CD4-positive, CD25-positive, alpha-beta regulatory T cell (primary cell): Measurements from ENCODE around the gene DHX16. TPM values are rescaled to one million over a fixed set of nuclear protein-coding genes. Genes with fewer than 3 reads are reported as not detected.
"Not testable (repeated sequence)": the region's sequence is repeated elsewhere in the genome, so short reads cannot be mapped to it uniquely, and the experiment has no call there.

Source experiments
- ATAC-seq, 2 donors: fragments of 150-1000 bp; cut with Tn5 transposase; one replicate each; pipeline ENCODE4 v1.10.0; 2021; ENCODE audit warnings: low read depth in 2 of 2, moderate number of reproducible peaks in 2 of 2, moderate library complexity in 1 of 2
- DNase-seq, 3 donors: peaks; one replicate each; pipeline versions ENCODE4 v3.0.0 to v3.0.0-alpha.2; 2012 to 2022; ENCODE audit warnings: mixed read lengths in 1 of 3
- H3K27ac ChIP-seq: one replicate; pipeline ENCODE4 v1.7.0; 2013; ENCODE audit warnings: mild to moderate bottlenecking, low read length; ENCODE audit not compliant: insufficient read depth, poor library complexity, severe bottlenecking
- H3K27me3 ChIP-seq: one replicate; pipeline ENCODE4 v1.7.0; 2013; ENCODE audit warnings: low read length; ENCODE audit not compliant: control insufficient read depth, insufficient read depth
- H3K36me3 ChIP-seq: one replicate; pipeline ENCODE4 v1.7.0; 2013; ENCODE audit warnings: mild to moderate bottlenecking, low read length, moderate library complexity; ENCODE audit not compliant: control insufficient read depth, insufficient read depth
- H3K4me1 ChIP-seq: 2 replicates; pipeline ENCODE4 v1.7.0; 2013; ENCODE audit warnings: mild to moderate bottlenecking, low read length; ENCODE audit not compliant: insufficient read depth, control insufficient read depth, poor library complexity, severe bottlenecking
- H3K4me3 ChIP-seq: one replicate; pipeline ENCODE4 v1.7.0; 2013; ENCODE audit warnings: low read depth, mild to moderate bottlenecking, low read length, moderate library complexity
- H3K9me3 ChIP-seq, 2 experiments: 1 replicate in 1 of 2; 2 replicates in 1 of 2; pipeline ENCODE4 v1.7.0; 2013; ENCODE audit warnings: low read length in 2 of 2, mild to moderate bottlenecking in 1 of 2, moderate library complexity in 1 of 2; ENCODE audit not compliant: control insufficient read depth in 2 of 2
- H3K27ac Mint-ChIP-seq, 3 donors: one replicate each; pipeline ENCODE4 v1.8.0; 2020 to 2022; ENCODE audit warnings: mild to moderate bottlenecking in 3 of 3, mixed read lengths in 3 of 3, moderate library complexity in 2 of 3
- H3K27me3 Mint-ChIP-seq: one replicate; pipeline ENCODE4 v1.8.0; 2022; ENCODE audit warnings: mild to moderate bottlenecking, mixed read lengths
- H3K36me3 Mint-ChIP-seq: one replicate; pipeline ENCODE4 v1.8.0; 2020; ENCODE audit warnings: mixed read lengths
- H3K4me1 Mint-ChIP-seq, 4 donors: one replicate each; pipeline ENCODE4 v1.8.0; 2020 to 2022; ENCODE audit warnings: mixed read lengths in 4 of 4, mild to moderate bottlenecking in 1 of 4
- H3K4me3 Mint-ChIP-seq, 4 donors: one replicate each; pipeline ENCODE4 v1.8.0; 2020 to 2022; ENCODE audit warnings: mild to moderate bottlenecking in 4 of 4, mixed read lengths in 4 of 4, moderate library complexity in 3 of 4
- H3K9me3 Mint-ChIP-seq, 7 donors: one replicate each; pipeline ENCODE4 v1.8.0; 2020 to 2022; ENCODE audit warnings: mixed read lengths in 7 of 7, mild to moderate bottlenecking in 3 of 7, moderate library complexity in 2 of 7
- polyA plus RNA-seq, 4 donors: library from polyadenylated mRNA; unstranded; fragments of 300-500 nt; fragmentation: Illumina TruSeq; gene quantifications; one replicate each; pipeline ENCODE4 v1.2.3, GENCODE V29; 2021
- total RNA-seq: library from RNA; stranded (reverse); gene quantifications from one replicate; pipeline ENCODE4 v1.2.3, GENCODE V29; 2022

DHX16 gene
- total RNA-seq (33.8 TPM), polyA plus RNA-seq (10 to 100 TPM; 13.2 to 25.3 (median 16.7) TPM)

DNA sequence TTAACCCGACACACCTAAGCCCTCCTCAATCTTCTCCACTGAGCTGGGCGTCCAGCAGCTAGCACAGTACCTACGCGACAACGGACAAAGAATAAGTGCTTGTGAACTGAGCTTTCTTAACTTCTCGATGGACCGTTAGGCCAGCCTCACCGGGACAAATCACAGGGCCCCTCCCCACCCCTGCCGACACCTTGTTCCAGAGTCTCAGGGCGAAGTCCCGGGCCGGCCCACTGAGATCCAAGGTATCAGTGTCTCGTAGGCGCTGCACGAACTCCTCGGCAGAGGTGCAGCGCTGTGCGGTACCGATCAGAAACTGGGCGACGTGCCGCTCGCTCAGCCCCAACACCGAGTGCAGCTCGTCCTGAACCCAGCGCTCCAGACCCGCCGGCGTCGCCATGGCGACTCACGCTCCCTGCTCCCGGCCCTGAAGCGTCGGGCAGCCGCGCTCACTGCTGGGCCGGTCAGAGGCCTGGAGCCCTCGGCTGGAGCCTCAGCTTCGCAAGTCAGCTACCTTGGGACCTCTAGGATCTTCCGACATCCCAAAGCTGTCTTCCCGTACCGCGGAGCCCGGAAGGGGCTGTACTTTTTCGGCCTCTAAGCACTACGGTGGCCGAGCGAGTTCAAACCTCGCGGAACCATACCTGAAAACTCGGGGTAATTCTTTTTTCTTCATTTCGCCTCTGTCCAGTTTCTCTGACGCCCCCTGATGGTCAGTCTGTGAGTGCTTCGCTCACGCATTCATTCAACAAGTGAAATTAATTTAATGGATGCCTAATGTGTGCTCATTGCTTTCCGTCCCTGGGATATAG, at the start of gene DHX16:
DHX16 (minus strand) TSS at position 562 of the 809 bp plus-strand sequence; CDS start at position 397, 165 bp downstream.
- peaks cover 13 to 46% (median 28%) of the 10 kb centered on the region in 4 donors for H3K4me1 Mint-ChIP-seq
- Histone ChIP-seq H3K36me3 (peaks cover 39% of the 10 kb centered on the region), H3K27ac (peak within 1 kb of the TSS; percentile 70), H3K27me3 (no peaks in the 10 kb centered on the region), H3K4me3 (peak within 1 kb of the TSS; percentile 85), H3K4me1 (peaks cover 21% of the 10 kb centered on the region), H3K9me3 (no peaks in the 10 kb centered on the region)
- ATAC-seq (peak; percentile 75 to 77), DNase-seq (peak; percentile 85 to 96 (median 88))
- no peaks in the 10 kb centered on the region for H3K9me3 Mint-ChIP-seq
- H3K36me3 Mint-ChIP-seq, result peaks cover 34% of the 10 kb centered on the region
- H3K27ac Mint-ChIP-seq, result peak within 1 kb of the TSS; percentile 71 to 84 (median 82)
- peaks cover 5% of the 10 kb centered on the region for H3K27me3 Mint-ChIP-seq
- peak within 1 kb of the TSS; percentile 86 to 91 (median 90) for H3K4me3 Mint-ChIP-seq

DNA sequence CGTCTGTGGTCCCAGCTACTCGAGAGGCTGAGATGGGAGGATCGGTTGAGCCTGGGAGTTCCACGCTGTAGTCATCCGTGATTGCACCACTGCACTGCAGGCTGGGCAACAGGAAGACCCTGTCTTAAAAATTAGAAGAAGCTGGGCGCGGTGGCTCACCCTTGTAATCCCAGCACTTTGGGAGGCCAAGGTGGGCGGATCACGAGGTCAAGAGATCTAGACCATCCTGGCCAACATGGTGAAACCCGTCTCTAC, 49.1 kb upstream of the DHX16 start:
- H3K27ac ChIP-seq, result peak overlapping the region; percentile 94
- peak overlapping the region; percentile 94 to 98 (median 96) for H3K27ac Mint-ChIP-seq
- peaks cover 26% of the 10 kb centered on the region for H3K36me3 Mint-ChIP-seq
- not testable (repeated sequence) for H3K27me3 ChIP-seq, H3K27me3 Mint-ChIP-seq, ATAC-seq, H3K9me3 Mint-ChIP-seq, H3K9me3 ChIP-seq
- peaks cover 42% of the 10 kb centered on the region for H3K4me1 ChIP-seq
- peaks cover 27 to 66% (median 49%) of the 10 kb centered on the region in 4 donors for H3K4me1 Mint-ChIP-seq
- peak overlapping the region; percentile 64 for H3K4me3 ChIP-seq
- peak overlapping the region; percentile 98 to 99 (median 99) for H3K4me3 Mint-ChIP-seq
- DNase-seq, result peak in 1 of 3 donors; percentile 19
- H3K36me3 ChIP-seq, result peaks cover 35% of the 10 kb centered on the region

DNA sequence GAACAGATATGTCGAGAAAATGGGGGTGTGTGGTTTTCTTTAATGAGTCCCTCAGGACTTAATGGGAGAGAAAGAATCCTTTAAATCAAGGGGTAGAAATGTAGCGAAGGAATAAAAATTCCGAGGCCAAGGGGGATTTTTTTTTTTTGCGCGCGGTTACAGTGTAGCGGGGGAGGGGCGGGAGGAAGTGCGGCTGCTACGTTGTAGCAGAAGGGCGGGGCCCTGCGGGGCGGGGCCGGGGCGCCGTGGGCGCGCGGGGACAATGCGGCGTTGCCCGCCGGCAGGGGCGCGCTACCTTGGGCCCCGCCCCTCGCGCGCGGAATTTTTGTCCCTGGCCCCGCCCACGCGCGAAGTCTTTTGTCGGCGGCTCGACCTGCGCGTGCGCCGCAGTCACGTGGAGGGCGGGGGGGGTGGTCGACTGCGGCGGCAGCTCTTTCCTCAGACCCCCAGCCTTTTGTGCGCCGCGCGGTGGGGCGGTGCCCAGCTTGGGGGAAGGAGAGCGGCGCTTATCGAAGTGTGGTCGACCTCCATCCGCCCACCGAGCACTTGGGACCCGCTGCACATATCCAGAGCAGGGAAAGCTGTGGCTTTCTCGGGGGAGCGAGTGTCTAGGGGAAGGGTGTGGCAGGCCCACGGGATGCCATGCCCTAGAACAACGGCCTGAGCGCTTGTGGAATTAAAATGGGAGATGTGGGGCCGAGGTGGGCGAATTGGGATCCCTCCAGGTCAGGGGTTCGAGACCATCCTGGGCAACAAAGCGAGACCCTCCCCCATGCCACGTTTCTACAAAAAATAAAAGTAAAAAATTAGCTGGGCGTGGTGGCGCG, 48.6 kb upstream of the DHX16 start:
- Histone ChIP-seq H3K9me3 (no peaks in the 10 kb centered on the region), H3K4me1 (peaks cover 48% of the 10 kb centered on the region), H3K36me3 (peaks cover 35% of the 10 kb centered on the region), H3K4me3 (peak overlapping the region; percentile 97), H3K27me3 (no peaks in the 10 kb centered on the region), H3K27ac (peak overlapping the region; percentile 94)
- DNase-seq (peak; percentile 90 to 96 (median 95)), ATAC-seq (peak; percentile 33 to 40)
- Mint-ChIP-seq H3K4me1 (peaks cover 26 to 72% (median 50%) of the 10 kb centered on the region in 4 donors), H3K4me3 (peak overlapping the region; percentile 98 to 99 (median 99)), H3K27me3 (peaks cover 9% of the 10 kb centered on the region), H3K27ac (peak overlapping the region; percentile 94 to 98 (median 96)), H3K9me3 (peaks cover 0 to 1% (median 0%) of the 10 kb centered on the region in 7 donors), H3K36me3 (peaks cover 27% of the 10 kb centered on the region)

- ATAC-seq (no peak), DNase-seq (peak; percentile 35 to 80 (median 64))
- H3K36me3 ChIP-seq, result peaks cover 31% of the 10 kb centered on the region
- H3K4me3 ChIP-seq, result peak overlapping the region; percentile 97
- H3K27ac ChIP-seq, result peak overlapping the region; percentile 94
- H3K4me1 Mint-ChIP-seq, result peaks cover 26 to 75% (median 54%) of the 10 kb centered on the region in 4 donors
- H3K4me3 Mint-ChIP-seq, result peak overlapping the region; percentile 98 to 99 (median 99)
- no peaks in the 10 kb centered on the region for H3K9me3 ChIP-seq
- H3K4me1 ChIP-seq, result peaks cover 52% of the 10 kb centered on the region
- peak overlapping the region; percentile 96 to 98 (median 97) for H3K27ac Mint-ChIP-seq
- H3K27me3 Mint-ChIP-seq, result peaks cover 9% of the 10 kb centered on the region
- H3K9me3 Mint-ChIP-seq, result peaks cover 0 to 1% (median 0%) of the 10 kb centered on the region in 7 donors
- H3K36me3 Mint-ChIP-seq, result peaks cover 27% of the 10 kb centered on the region
- H3K27me3 ChIP-seq, result no peaks in the 10 kb centered on the region
Observed at GRCh38 chr6:30720738-30721197, 48.0 kb upstream of the DHX16 start.

- Mint-ChIP-seq H3K4me3 (peak within 1 kb of the TSS; percentile 98 to 99 (median 99)), H3K36me3 (peaks cover 25% of the 10 kb centered on the region), H3K27ac (peak within 1 kb of the TSS; percentile 96 to 98 (median 97)), H3K27me3 (peaks cover 9% of the 10 kb centered on the region), H3K4me1 (peaks cover 24 to 73% (median 54%) of the 10 kb centered on the region in 4 donors), H3K9me3 (peaks cover 0 to 1% (median 0%) of the 10 kb centered on the region in 7 donors)
- no peaks in the 10 kb centered on the region for H3K9me3 ChIP-seq
- H3K27ac ChIP-seq, result peak within 1 kb of the TSS; percentile 94
- H3K4me1 ChIP-seq, result peaks cover 49% of the 10 kb centered on the region
- peak; percentile 64 to 65 for ATAC-seq
- H3K27me3 ChIP-seq, result no peaks in the 10 kb centered on the region
- peaks cover 24% of the 10 kb centered on the region for H3K36me3 ChIP-seq
- peak; percentile 92 to 98 (median 94) for DNase-seq
- peak within 1 kb of the TSS; percentile 97 for H3K4me3 ChIP-seq
Observed at GRCh38 chr6:30719791-30720737, 47.3 kb upstream of the DHX16 start, which contains the start of gene TUBB. Gene TUBB, plus strand, starts transcription at chr6:30720352. Its CDS starts 155 bp downstream, at chr6:30720507.

GRCh38 chr6:30719356-30719755, 46.5 kb upstream of the DHX16 start:
- Mint-ChIP-seq H3K36me3 (peaks cover 26% of the 10 kb centered on the region), H3K27me3 (peaks cover 9% of the 10 kb centered on the region), H3K9me3 (peaks cover 0 to 1% (median 0%) of the 10 kb centered on the region in 7 donors), H3K4me1 (peaks cover 22 to 71% (median 50%) of the 10 kb centered on the region in 4 donors), H3K27ac (peak overlapping the region; percentile 96 to 98 (median 97)), H3K4me3 (peak overlapping the region; percentile 98 to 99 (median 99))
- DNase-seq (no peak), ATAC-seq (no peak)
- Histone ChIP-seq H3K4me1 (peaks cover 46% of the 10 kb centered on the region), H3K27ac (peak overlapping the region; percentile 94), H3K27me3 (no peaks in the 10 kb centered on the region), H3K9me3 (no peaks in the 10 kb centered on the region), H3K36me3 (peaks cover 24% of the 10 kb centered on the region), H3K4me3 (peak overlapping the region; percentile 91)
